Gastrocnemius medialis (tissue), 4 donors: Measurements from ENCODE around the gene ANXA7.

Experiments used
- POLR2A ChIP-seq, 2 donors: fragments of 450-650 bp; IDR thresholded peaks; one replicate each; pipeline ENCODE4 v1.6.1; 2017; ENCODE audit warnings: antibody characterized with exemption in 2 of 2, mild to moderate bottlenecking in 2 of 2, moderate library complexity in 2 of 2
- TF ChIP-seq, protein P1 (sequence below), 5 experiments: fragments of 450-650 bp in 3 of 5; fragments of 200-600 bp in 2 of 5; sonication (generic) in 2 of 5; IDR thresholded peaks in 4 of 5; conservative IDR thresholded peaks in 1 of 5; 1 replicate in 4 of 5; 2 replicates in 1 of 5; pipeline ENCODE4 v1.5.1; 2016 to 2019; ENCODE audit warnings: antibody characterized with exemption in 5 of 5, mild to moderate bottlenecking in 3 of 5, moderate library complexity in 3 of 5

DNA sequence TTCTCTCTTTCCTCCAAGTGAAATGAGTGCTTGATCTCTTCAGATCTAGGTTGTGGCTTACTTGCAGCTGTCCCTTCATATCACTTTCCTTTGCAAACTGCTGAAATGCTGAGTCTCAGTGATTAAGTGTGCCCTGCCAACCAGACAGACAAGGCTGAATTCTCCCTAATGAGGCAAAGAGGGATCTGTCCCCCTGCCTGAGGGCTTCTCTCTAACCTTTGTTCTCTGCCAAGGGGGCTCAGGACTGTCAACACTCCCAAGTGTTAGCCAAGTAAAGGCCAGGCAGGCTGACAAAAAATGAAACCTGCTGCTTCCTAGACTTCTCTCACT lies 19.6 kb upstream of the ANXA7 start, which contains the start of gene MSS51:
- TF ChIP-seq, protein P1, sequence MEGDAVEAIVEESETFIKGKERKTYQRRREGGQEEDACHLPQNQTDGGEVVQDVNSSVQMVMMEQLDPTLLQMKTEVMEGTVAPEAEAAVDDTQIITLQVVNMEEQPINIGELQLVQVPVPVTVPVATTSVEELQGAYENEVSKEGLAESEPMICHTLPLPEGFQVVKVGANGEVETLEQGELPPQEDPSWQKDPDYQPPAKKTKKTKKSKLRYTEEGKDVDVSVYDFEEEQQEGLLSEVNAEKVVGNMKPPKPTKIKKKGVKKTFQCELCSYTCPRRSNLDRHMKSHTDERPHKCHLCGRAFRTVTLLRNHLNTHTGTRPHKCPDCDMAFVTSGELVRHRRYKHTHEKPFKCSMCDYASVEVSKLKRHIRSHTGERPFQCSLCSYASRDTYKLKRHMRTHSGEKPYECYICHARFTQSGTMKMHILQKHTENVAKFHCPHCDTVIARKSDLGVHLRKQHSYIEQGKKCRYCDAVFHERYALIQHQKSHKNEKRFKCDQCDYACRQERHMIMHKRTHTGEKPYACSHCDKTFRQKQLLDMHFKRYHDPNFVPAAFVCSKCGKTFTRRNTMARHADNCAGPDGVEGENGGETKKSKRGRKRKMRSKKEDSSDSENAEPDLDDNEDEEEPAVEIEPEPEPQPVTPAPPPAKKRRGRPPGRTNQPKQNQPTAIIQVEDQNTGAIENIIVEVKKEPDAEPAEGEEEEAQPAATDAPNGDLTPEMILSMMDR (IDR thresholded peaks at IDR 0.05 in 4 of 5, conservative IDR thresholded peaks at IDR 0.05 in 1 of 5), result no peak
- TF ChIP-seq POLR2A (IDR thresholded peaks at IDR 0.05), result no peak
